Measurements from ENCODE around the gene MRTFB.

MRTFB gene

DNA sequence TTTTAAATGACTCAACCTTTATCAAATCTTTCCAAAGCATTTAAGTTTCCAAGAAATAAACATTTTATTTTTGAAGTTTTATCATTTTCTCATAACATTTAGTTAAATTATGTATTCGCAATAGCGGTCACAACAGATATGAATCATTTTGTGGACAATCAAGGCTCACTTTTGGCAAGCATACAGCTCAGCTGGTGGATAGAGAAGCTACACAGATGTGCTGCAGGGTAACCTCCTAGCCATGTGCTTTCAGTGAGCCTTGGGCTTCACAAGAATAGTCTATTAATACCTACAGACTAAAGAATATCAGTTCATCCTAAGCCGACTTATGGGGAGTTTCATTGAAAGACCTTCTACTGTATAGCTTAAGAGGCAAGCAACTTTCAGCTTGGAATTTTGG, 144.8 kb downstream of the MRTFB start:
- 98% methylated on average over 3 of the region's 3 CpGs for WGBS
- no peaks in the 10 kb centered on the region for H3K4me1 ChIP-seq (ENCODE audit: insufficient read depth, low read length)
- no peaks in the 10 kb centered on the region for H3K27me3 ChIP-seq (ENCODE audit: insufficient read depth, low read length)
- no peak overlapping the region for H3K4me3 ChIP-seq (ENCODE audit: low read length)
- H3K36me3 ChIP-seq (ENCODE audit: insufficient read depth, low read length), result peaks cover 85% of the 10 kb centered on the region
- no peaks in the 10 kb centered on the region for H3K9me3 ChIP-seq (ENCODE audit: insufficient read depth, low read depth, low read length)
- H3K9ac ChIP-seq (ENCODE audit: low read depth, low read length), result no peak overlapping the region
- H3K27ac ChIP-seq (ENCODE audit: low read depth, low read length), result no peak overlapping the region

DNA sequence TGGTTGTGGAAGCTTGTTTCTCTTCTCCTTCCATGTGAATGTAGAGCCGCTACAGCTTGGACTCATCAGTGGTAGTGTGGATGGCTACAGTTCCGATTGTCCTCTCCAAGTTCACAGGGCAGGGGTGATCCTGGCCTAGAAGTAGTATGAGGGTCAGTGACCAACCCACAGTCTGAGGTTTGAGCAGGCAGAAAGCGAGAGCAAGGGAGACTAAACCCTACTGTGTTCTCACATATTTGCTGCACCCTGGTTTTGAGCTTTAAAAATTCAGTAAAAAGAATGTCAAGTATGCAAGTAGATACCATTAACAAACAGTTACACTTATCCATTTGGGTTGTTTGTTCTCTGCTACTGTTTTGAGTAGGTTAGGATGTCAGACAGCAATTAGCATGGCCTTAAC, 148.9 kb downstream of the MRTFB start:
- Histone ChIP-seq H3K27me3 (ENCODE audit: insufficient read depth, low read length) (no peaks in the 10 kb centered on the region), H3K9me3 (ENCODE audit: insufficient read depth, low read depth, low read length) (no peaks in the 10 kb centered on the region), H3K4me1 (ENCODE audit: insufficient read depth, low read length) (no peaks in the 10 kb centered on the region), H3K4me3 (ENCODE audit: low read length) (no peak overlapping the region), H3K9ac (ENCODE audit: low read depth, low read length) (no peak overlapping the region), H3K27ac (ENCODE audit: low read depth, low read length) (no peak overlapping the region), H3K36me3 (ENCODE audit: insufficient read depth, low read length) (peaks cover 91% of the 10 kb centered on the region)
- 90% methylated on average over 3 of the region's 3 CpGs for WGBS

DNA sequence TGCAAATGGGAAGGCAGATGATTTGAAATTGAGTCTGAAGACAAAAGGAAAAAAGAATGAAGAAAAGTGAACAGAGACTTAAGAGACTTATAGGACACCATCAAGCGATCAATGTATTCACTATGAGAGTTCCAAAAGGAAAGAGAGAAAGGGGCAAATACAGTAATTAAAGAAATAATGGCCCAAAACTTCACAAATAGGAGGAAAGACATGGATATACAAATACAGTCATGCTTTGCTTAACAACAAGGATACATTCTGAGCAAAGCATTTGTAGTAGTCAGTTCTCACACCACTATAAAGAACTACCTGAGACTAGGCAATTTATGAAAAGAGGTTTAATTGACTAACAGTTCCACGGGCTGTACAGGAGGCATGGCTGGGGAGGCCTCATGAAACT, 152.5 kb downstream of the MRTFB start:
- Histone ChIP-seq H3K9me3 (ENCODE audit: insufficient read depth, low read depth, low read length) (no peaks in the 10 kb centered on the region), H3K4me1 (ENCODE audit: insufficient read depth, low read length) (no peaks in the 10 kb centered on the region), H3K4me3 (ENCODE audit: low read length) (no peak overlapping the region), H3K27me3 (ENCODE audit: insufficient read depth, low read length) (no peaks in the 10 kb centered on the region), H3K36me3 (ENCODE audit: insufficient read depth, low read length) (peaks cover 76% of the 10 kb centered on the region), H3K27ac (ENCODE audit: low read depth, low read length) (no peak overlapping the region), H3K9ac (ENCODE audit: low read depth, low read length) (no peak overlapping the region)
- WGBS, result 90% methylated on average over 2 of the region's 2 CpGs

DNA sequence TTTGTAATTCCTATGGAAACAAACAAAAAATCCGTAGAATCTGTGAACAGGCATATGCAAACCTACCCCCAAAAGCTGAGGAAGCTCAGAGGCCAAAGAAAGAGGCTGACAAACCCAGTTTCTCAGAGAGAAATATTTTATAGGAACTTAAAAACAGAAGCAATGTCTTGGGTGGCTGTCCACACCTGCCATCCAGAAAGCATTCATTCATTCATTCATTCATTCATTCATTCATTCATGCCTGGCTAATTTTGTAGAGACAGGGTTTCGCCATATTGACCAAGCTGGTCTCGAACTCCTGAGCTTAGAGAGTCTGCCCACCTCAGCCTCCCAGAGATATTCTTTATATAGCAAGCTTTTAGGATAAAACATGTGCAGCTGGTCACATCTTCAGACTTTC, 154.3 kb downstream of the MRTFB start:
- Histone ChIP-seq H3K27me3 (ENCODE audit: insufficient read depth, low read length) (no peaks in the 10 kb centered on the region), H3K4me1 (ENCODE audit: insufficient read depth, low read length) (no peaks in the 10 kb centered on the region), H3K4me3 (ENCODE audit: low read length) (no peak overlapping the region), H3K27ac (ENCODE audit: low read depth, low read length) (no peak overlapping the region), H3K9me3 (ENCODE audit: insufficient read depth, low read depth, low read length) (no peaks in the 10 kb centered on the region), H3K36me3 (ENCODE audit: insufficient read depth, low read length) (peaks cover 66% of the 10 kb centered on the region), H3K9ac (ENCODE audit: low read depth, low read length) (no peak overlapping the region)
- WGBS, result 95% methylated on average over 3 of the region's 3 CpGs

DNA sequence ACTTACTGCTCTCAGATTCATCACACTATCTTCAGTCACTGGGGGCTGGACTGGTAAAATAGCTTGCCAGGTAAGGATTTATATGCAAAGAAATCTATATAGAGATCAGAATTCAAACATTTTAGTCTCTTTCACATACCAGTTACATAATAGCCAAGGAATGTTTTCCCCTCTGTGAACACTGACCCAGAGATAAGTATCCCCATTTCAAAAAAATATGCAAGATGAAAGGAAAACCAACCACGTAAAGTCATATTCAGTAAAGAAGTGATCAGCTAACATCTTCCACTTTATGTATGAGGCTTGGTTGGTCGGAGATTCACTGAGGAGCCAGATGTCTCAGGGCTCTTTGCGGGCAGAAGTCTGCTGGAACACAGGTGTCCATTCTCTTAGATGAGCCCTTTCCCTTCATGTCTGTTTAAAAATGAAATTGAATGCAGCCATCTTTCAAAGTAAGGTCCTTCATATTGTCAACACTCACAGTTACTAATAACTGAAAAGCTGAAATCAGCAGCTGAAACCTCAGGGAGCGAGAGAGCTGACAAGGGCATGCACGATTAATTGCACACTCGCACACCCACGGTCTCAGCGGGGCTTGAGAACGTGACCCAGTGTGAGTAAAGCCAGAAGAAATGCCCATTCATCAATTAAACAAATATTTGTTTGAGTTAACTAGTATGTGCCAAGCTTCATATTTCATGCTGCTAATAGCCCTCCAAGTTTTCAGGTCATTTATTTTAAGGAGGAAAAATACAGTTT, 161.2 kb downstream of the MRTFB start:
- WGBS, result 93% methylated on average over 8 of the region's 9 CpGs
- H3K4me1 ChIP-seq (ENCODE audit: insufficient read depth, low read length), result no peaks in the 10 kb centered on the region
- H3K36me3 ChIP-seq (ENCODE audit: insufficient read depth, low read length), result peaks cover 40% of the 10 kb centered on the region
- no peak overlapping the region for H3K4me3 ChIP-seq (ENCODE audit: low read length)
- no peaks in the 10 kb centered on the region for H3K9me3 ChIP-seq (ENCODE audit: insufficient read depth, low read depth, low read length)
- no peaks in the 10 kb centered on the region for H3K27me3 ChIP-seq (ENCODE audit: insufficient read depth, low read length)
- no peak overlapping the region for H3K9ac ChIP-seq (ENCODE audit: low read depth, low read length)
- H3K27ac ChIP-seq (ENCODE audit: low read depth, low read length), result no peak overlapping the region

DNA sequence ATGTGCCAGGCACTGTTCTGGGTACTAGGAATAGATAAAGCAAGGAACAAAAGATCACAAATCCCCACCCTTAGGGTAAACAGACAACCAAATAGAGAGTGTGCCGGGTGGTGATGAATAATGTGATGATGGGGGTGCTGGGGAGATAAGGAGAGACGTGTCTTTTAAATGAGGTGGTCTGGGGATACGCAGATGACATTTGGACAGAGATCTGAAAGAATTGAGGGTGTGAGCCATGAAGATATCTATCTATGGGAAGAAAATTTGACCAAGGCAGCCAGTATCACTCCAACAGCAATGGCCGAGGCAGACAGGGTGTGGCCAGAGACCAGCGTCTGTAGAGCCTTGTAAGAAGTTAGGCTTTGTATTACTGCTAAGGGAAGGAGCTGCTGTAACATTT, 165.3 kb downstream of the MRTFB start:
- Histone ChIP-seq H3K27me3 (ENCODE audit: insufficient read depth, low read length) (no peaks in the 10 kb centered on the region), H3K36me3 (ENCODE audit: insufficient read depth, low read length) (peaks cover 71% of the 10 kb centered on the region), H3K4me3 (ENCODE audit: low read length) (no peak overlapping the region), H3K27ac (ENCODE audit: low read depth, low read length) (no peak overlapping the region), H3K9ac (ENCODE audit: low read depth, low read length) (no peak overlapping the region), H3K9me3 (ENCODE audit: insufficient read depth, low read depth, low read length) (no peaks in the 10 kb centered on the region), H3K4me1 (ENCODE audit: insufficient read depth, low read length) (no peaks in the 10 kb centered on the region)
- WGBS, result 91% methylated on average over 5 of the region's 5 CpGs

DNA sequence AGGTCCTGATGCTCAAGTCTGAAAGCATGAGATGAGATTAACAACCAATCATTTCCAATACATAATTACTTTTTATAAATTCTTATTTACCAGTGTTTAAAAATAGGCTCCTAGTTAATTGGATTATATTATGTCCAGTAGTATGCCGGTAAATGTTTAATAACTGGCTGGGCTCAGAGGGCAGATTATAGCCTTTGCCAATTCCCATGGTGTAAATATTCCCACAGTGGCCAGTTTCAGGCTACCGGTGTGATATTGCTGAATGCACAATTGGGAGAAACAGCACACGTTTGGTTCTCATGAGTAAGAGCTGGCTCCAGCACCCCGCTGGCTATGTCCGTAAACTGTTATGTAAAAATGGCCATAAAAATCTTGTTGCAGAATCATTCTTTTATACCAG, 167.6 kb downstream of the MRTFB start:
- Histone ChIP-seq H3K9ac (ENCODE audit: low read depth, low read length) (no peak overlapping the region), H3K27me3 (ENCODE audit: insufficient read depth, low read length) (no peaks in the 10 kb centered on the region), H3K9me3 (ENCODE audit: insufficient read depth, low read depth, low read length) (no peaks in the 10 kb centered on the region), H3K36me3 (ENCODE audit: insufficient read depth, low read length) (peaks cover 82% of the 10 kb centered on the region), H3K4me1 (ENCODE audit: insufficient read depth, low read length) (no peaks in the 10 kb centered on the region), H3K4me3 (ENCODE audit: low read length) (no peak overlapping the region), H3K27ac (ENCODE audit: low read depth, low read length) (no peak overlapping the region)
- 95% methylated on average over 5 of the region's 5 CpGs for WGBS

DNA sequence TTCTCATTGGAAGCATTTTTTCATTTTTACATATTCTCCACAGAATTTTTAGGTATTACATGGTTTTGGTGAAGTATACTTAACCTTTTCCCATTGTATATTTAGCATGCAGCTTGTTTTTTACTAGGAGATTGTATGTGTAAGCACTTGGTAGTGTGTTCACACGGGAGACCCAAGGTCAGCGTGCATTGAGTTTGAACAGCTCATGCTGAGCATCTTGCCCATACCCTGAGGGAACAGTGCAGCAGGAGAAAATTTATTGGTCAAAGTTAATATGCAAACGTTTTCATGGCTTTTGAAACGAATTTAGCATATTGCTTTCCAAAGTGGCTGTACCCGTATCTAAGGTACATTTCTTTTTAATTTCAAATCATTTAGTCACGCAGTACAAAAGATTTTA, 168.7 kb downstream of the MRTFB start:
- H3K36me3 ChIP-seq (ENCODE audit: insufficient read depth, low read length), result peaks cover 80% of the 10 kb centered on the region
- H3K27me3 ChIP-seq (ENCODE audit: insufficient read depth, low read length), result no peaks in the 10 kb centered on the region
- no peak overlapping the region for H3K4me3 ChIP-seq (ENCODE audit: low read length)
- 94% methylated on average over 6 of the region's 6 CpGs for WGBS
- H3K9me3 ChIP-seq (ENCODE audit: insufficient read depth, low read depth, low read length), result no peaks in the 10 kb centered on the region
- H3K9ac ChIP-seq (ENCODE audit: low read depth, low read length), result no peak overlapping the region
- H3K4me1 ChIP-seq (ENCODE audit: insufficient read depth, low read length), result no peaks in the 10 kb centered on the region
- no peak overlapping the region for H3K27ac ChIP-seq (ENCODE audit: low read depth, low read length)

DNA sequence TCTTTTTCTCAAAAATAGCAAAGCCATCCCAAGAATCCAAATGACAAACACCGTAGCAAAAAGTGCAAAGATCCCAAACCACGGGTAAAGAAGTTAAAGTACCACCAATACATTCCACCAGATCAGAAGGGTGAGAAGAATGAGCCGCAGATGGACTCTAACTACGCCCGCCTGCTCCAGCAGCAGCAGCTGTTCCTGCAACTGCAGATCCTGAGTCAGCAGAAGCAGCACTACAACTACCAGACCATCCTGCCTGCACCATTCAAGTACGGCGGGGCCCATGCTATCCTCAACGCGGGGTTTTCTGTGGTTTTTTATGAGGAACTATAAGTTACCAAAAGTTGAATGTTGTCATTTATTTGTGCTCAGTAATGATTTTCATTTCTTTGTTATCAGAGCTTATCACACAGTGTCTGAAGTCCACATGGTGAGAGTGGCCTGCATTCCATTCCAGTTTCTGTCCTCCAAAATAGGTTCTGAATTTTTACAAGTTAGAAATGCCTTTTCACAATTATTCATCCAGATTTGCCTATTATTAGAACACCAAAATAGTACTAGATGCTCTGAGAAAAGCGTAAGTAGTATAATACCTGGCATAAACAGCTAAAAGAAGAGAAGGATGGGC, 169.2 kb downstream of the MRTFB start:
- H3K27ac ChIP-seq (ENCODE audit: low read depth, low read length), result no peak overlapping the region
- peaks cover 80% of the 10 kb centered on the region for H3K36me3 ChIP-seq (ENCODE audit: insufficient read depth, low read length)
- H3K9ac ChIP-seq (ENCODE audit: low read depth, low read length), result no peak overlapping the region
- H3K9me3 ChIP-seq (ENCODE audit: insufficient read depth, low read depth, low read length), result no peaks in the 10 kb centered on the region
- H3K4me3 ChIP-seq (ENCODE audit: low read length), result no peak overlapping the region
- H3K4me1 ChIP-seq (ENCODE audit: insufficient read depth, low read length), result no peaks in the 10 kb centered on the region
- no peaks in the 10 kb centered on the region for H3K27me3 ChIP-seq (ENCODE audit: insufficient read depth, low read length)
- WGBS, result 95% methylated on average over 10 of the region's 10 CpGs

DNA sequence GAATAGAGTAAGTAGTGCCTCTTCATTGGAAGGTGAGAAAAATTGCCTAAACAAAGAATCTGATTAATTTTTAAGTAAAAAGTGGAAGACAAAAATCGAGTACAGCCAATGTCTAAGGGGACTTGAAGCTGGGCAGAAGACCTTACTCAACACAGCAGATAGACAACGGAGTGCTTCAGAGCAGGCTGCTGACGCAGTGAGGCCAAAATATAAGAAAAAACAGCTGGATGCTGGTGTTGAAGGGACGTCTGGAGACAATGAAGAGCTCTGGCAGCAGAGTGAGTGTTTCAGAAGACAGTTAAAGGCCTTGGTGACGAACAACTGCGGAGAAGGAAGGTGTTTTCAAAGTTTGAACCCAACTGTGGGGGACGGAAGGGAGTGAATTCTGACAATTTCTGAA, 169.8 kb downstream of the MRTFB start:
- WGBS, result 93% methylated on average over 7 of the region's 7 CpGs
- no peaks in the 10 kb centered on the region for H3K27me3 ChIP-seq (ENCODE audit: insufficient read depth, low read length)
- H3K36me3 ChIP-seq (ENCODE audit: insufficient read depth, low read length), result peaks cover 81% of the 10 kb centered on the region
- no peak overlapping the region for H3K4me3 ChIP-seq (ENCODE audit: low read length)
- H3K9ac ChIP-seq (ENCODE audit: low read depth, low read length), result no peak overlapping the region
- no peaks in the 10 kb centered on the region for H3K9me3 ChIP-seq (ENCODE audit: insufficient read depth, low read depth, low read length)
- no peaks in the 10 kb centered on the region for H3K4me1 ChIP-seq (ENCODE audit: insufficient read depth, low read length)
- H3K27ac ChIP-seq (ENCODE audit: low read depth, low read length), result no peak overlapping the region

DNA sequence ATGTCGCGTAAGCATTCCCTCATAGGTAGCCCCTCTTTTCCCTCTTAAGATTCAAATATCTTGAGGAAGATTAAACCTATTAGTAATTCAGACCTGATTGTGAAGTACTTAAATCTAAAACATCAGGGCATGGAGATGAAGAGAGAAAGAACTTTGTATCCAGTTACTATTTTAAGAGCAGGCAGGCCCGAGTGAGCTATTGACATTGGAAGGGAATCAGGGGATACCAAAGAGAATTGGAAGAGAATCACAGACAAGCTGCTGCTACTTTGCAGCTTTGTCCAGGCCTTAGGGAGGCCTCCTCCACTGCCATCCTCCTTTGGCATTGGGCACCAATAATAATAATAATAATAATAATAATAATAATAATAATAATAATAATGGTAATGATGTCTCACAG, 170.5 kb downstream of the MRTFB start:
- 97% methylated on average over 3 of the region's 3 CpGs for WGBS
- Histone ChIP-seq H3K4me3 (ENCODE audit: low read length) (no peak overlapping the region), H3K27ac (ENCODE audit: low read depth, low read length) (no peak overlapping the region), H3K9ac (ENCODE audit: low read depth, low read length) (no peak overlapping the region), H3K4me1 (ENCODE audit: insufficient read depth, low read length) (no peaks in the 10 kb centered on the region), H3K9me3 (ENCODE audit: insufficient read depth, low read depth, low read length) (no peaks in the 10 kb centered on the region), H3K36me3 (ENCODE audit: insufficient read depth, low read length) (peaks cover 85% of the 10 kb centered on the region), H3K27me3 (ENCODE audit: insufficient read depth, low read length) (no peaks in the 10 kb centered on the region)

All from HUES64 (cell line).